RWPE2 (cell line): ENCODE measurements around the gene PLA2G4F.

Experiments
- ATAC-seq: fragments of 200-7000 bp; cut with Tn5 transposase; 3 replicates; pipeline ENCODE4 v1.9.1; 2021; ENCODE audit warnings: low read depth
- DNase-seq: peaks from one replicate; pipeline ENCODE4 v3.0.0-alpha.2; 2020; ENCODE audit warnings: low spot score
- H3K27ac ChIP-seq: fragments of 450-650 bp; 2 replicates; pipeline ENCODE4 v1.5.1; 2017; ENCODE audit warnings: mild to moderate bottlenecking; ENCODE audit not compliant: poor library complexity, severe bottlenecking
- H3K27me3 ChIP-seq: fragments of 250-450 bp; sonication (Bioruptor Pico); 2 replicates; pipeline ENCODE4 v1.5.1; 2021; ENCODE audit warnings: mild to moderate bottlenecking, moderate library complexity; ENCODE audit not compliant: insufficient read depth, poor library complexity, severe bottlenecking
- H3K36me3 ChIP-seq: fragments of 250-450 bp; sonication (Bioruptor Pico); 2 replicates; pipeline ENCODE4 v1.5.1; 2020; ENCODE audit warnings: low read depth, mild to moderate bottlenecking, moderate library complexity
- H3K4me1 ChIP-seq: fragments of 250-450 bp; sonication (Bioruptor Pico); 2 replicates; pipeline ENCODE4 v1.5.1; 2021; ENCODE audit warnings: mild to moderate bottlenecking, moderate library complexity; ENCODE audit not compliant: insufficient read depth, poor library complexity, severe bottlenecking
- H3K4me3 ChIP-seq: fragments of 250-450 bp; sonication (Bioruptor Pico); 2 replicates; pipeline ENCODE4 v1.5.1; 2021; ENCODE audit warnings: mild to moderate bottlenecking, moderate library complexity; ENCODE audit not compliant: severe bottlenecking
- H3K9me3 ChIP-seq: fragments of 250-450 bp; sonication (Bioruptor Pico); 2 replicates; pipeline ENCODE4 v1.5.1; 2021; ENCODE audit warnings: mild to moderate bottlenecking, moderate library complexity; ENCODE audit not compliant: severe bottlenecking
- TF ChIP-seq, protein P1 (sequence below): fragments of 450-650 bp; IDR thresholded peaks from one replicate; pipeline ENCODE4 v1.5.1; 2017; ENCODE audit warnings: mild to moderate bottlenecking, moderate library complexity; ENCODE audit not compliant: poor library complexity, severe bottlenecking

The PLA2G4F gene

GRCh38 chr15:42135351-42135750 lies 21.1 kb downstream of the PLA2G4F start:
- no peak overlapping the region for H3K4me3 ChIP-seq
- no peak for ATAC-seq
- H3K4me1 ChIP-seq: peaks cover 3% of the 10 kb centered on the region
- TF ChIP-seq, protein P1, sequence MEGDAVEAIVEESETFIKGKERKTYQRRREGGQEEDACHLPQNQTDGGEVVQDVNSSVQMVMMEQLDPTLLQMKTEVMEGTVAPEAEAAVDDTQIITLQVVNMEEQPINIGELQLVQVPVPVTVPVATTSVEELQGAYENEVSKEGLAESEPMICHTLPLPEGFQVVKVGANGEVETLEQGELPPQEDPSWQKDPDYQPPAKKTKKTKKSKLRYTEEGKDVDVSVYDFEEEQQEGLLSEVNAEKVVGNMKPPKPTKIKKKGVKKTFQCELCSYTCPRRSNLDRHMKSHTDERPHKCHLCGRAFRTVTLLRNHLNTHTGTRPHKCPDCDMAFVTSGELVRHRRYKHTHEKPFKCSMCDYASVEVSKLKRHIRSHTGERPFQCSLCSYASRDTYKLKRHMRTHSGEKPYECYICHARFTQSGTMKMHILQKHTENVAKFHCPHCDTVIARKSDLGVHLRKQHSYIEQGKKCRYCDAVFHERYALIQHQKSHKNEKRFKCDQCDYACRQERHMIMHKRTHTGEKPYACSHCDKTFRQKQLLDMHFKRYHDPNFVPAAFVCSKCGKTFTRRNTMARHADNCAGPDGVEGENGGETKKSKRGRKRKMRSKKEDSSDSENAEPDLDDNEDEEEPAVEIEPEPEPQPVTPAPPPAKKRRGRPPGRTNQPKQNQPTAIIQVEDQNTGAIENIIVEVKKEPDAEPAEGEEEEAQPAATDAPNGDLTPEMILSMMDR: no peak
- H3K27me3 ChIP-seq: no peaks in the 10 kb centered on the region
- H3K36me3 ChIP-seq: no peaks in the 10 kb centered on the region
- no peak overlapping the region for H3K27ac ChIP-seq
- no peak for DNase-seq
- H3K9me3 ChIP-seq: no peaks in the 10 kb centered on the region

- peaks cover 3% of the 10 kb centered on the region for H3K4me1 ChIP-seq
- no peak for ATAC-seq
Measured at GRCh38 chr15:42134617-42135245, 21.7 kb downstream of the PLA2G4F start.

GRCh38 chr15:42133886-42134502 lies 22.4 kb downstream of the PLA2G4F start:
- ATAC-seq (peak; percentile 71), DNase-seq (peak; percentile 83)
- H3K27ac ChIP-seq: no peak overlapping the region
- no peaks in the 10 kb centered on the region for H3K36me3 ChIP-seq
- H3K27me3 ChIP-seq: no peaks in the 10 kb centered on the region
- H3K9me3 ChIP-seq: no peaks in the 10 kb centered on the region
- TF ChIP-seq, protein P1: peak; percentile 98
- H3K4me3 ChIP-seq: no peak overlapping the region
- H3K4me1 ChIP-seq: peaks cover 3% of the 10 kb centered on the region

More at GRCh38 chr15:42134617-42135245, 21.7 kb downstream of the PLA2G4F start:
- no peak overlapping the region for H3K27ac ChIP-seq
- no peak overlapping the region for H3K4me3 ChIP-seq
- no peaks in the 10 kb centered on the region for H3K27me3 ChIP-seq
- no peaks in the 10 kb centered on the region for H3K9me3 ChIP-seq
- no peak for DNase-seq
- TF ChIP-seq, protein P1: no peak
- H3K36me3 ChIP-seq: no peaks in the 10 kb centered on the region

DNA sequence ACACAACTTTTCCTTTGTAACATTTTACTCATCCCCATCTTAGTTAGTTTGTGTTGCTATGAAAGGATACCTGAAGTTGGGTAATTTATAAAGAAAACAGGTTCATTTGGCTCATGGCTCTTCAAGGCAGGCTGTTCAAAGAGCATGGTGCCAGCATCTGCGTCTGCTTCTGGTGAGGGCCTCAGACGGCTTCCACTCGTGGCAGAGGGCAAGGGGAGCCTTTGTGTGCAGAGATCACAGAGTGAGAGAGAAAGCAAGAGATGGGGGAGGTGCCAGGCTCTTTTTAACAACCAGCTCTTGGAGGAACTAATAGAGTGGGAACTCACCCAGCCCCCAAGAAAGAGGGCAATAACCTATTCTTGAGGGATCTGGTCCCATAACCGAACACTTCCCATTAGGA lies 23.1 kb downstream of the PLA2G4F start:
- no peaks in the 10 kb centered on the region for H3K9me3 ChIP-seq
- H3K27ac ChIP-seq: no peak overlapping the region
- no peaks in the 10 kb centered on the region for H3K27me3 ChIP-seq
- no peaks in the 10 kb centered on the region for H3K36me3 ChIP-seq
- H3K4me1 ChIP-seq: peaks cover 3% of the 10 kb centered on the region
- ATAC-seq (no peak), DNase-seq (peak; percentile 26)
- no peak overlapping the region for H3K4me3 ChIP-seq
- TF ChIP-seq, protein P1: no peak
